ENCODE results near the gene SPIN2A. TPM values are rescaled to one million over a fixed set of nuclear protein-coding genes. Genes with fewer than 3 reads are reported as not detected.
"Not testable (repeated sequence)": the region's sequence is repeated elsewhere in the genome, so short reads cannot be mapped to it uniquely, and the experiment has no call there.

The SPIN2A gene
- total RNA-seq, 1 experiment from 2014 or later, result not detected

DNA sequence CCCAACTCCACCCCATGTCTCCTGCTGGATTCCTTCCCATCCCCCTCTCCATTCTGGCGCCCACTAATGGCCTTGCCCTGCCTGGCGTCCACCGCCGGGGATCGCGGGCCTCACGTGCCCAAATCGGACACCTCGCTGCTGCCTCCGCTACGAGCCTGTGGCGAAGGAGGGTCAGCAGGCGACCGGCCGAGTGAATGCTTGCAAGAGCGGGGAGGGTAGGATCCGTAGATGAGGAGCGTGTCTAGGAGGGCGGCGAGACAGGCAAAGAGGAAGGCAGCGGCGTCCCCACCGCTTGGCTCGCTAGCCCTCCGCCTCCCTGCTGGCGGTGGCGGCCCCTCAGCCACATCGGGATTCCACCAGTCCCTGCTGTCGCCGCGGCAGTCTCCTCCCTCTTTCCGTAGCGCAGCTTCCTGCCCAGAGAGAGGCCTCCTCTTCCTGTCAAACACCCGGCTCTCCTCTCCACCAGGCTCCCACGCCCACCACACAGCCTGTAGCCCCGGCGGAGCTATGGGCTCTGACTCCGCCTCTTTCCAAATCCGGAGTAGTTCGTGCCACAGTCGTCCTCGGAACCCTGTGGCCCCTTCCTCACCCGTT is 15.9 kb downstream of the SPIN2A start, which contains the start of gene SPIN2B:
SPIN2B (minus strand) TSS at position 387 of the 594 bp plus-strand sequence.
- Histone ChIP-seq H3K4me2 (ENCODE audit: low read depth, low read length, poor library complexity, severe bottlenecking) (peak within 1 kb of the TSS; percentile 73), H3K27me3 (ENCODE audit: low read length) (no peaks in the 10 kb centered on the region), H3K9me2 (replicated peaks; ENCODE audit: insufficient read depth, low read length) (0 out of 2 replicates have a peak, but pooled peaks cover 5% of the 10 kb centered on the region), H3K36me3 (ENCODE audit: insufficient read depth, low read length) (no peaks in the 10 kb centered on the region), H3K9ac (ENCODE audit: low read length) (peak within 1 kb of the TSS; percentile 72), H3K4me1 (ENCODE audit: low read length) (peaks cover 15% of the 10 kb centered on the region), H3K27ac (ENCODE audit: low read length) (no peak within 1 kb of the TSS), H3K79me2 (ENCODE audit: low read length) (peaks cover 4% of the 10 kb centered on the region; the same call in 1 of the 2 replicates), H3K4me3 (ENCODE audit: low read length) (peak within 1 kb of the TSS; percentile 72), H4K20me1 (ENCODE audit: insufficient read depth, low read depth, low read length) (no peaks in the 10 kb centered on the region), H2AFZ (ENCODE audit: low read length) (peak within 1 kb of the TSS; percentile 69; the same call in 1 of the 2 replicates), H3K9me3 (ENCODE audit: low read length) (no peaks in the 10 kb centered on the region)
- DNase-seq, result peak; percentile 92

DNA sequence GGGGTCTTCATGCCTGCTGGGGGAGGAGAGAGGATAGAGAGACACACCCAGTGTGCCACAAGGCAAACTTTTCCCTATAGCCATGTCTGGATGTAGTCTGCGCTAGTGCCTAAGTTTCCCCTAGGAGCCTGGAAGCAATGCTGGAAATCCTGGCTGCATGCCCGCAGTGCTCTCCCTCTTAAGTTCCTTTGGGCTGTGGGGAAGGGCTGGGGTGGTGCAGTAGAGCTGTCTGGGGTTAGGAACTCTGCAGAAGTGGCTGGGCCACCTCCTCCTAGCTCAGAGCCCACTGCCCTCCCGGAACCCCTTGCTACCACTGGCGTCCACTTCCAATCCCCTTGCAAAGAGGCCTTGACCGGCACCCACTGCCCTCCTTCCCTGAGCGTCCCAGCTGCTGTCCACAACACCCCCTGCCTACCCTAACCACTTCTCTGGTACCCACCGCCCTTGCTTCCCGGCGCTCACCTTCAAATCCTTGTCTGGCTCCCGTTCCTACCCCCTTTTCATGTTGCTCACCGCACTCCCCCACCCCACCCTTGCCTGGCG is 16.5 kb downstream of the SPIN2A start:
- H3K79me2 ChIP-seq (ENCODE audit: low read length); H4K20me1 ChIP-seq (ENCODE audit: insufficient read depth, low read depth, low read length); H3K9me3 ChIP-seq (ENCODE audit: low read length); H3K27me3 ChIP-seq (ENCODE audit: low read length); H3K27ac ChIP-seq (ENCODE audit: low read length); DNase-seq; H2AFZ ChIP-seq (ENCODE audit: low read length); H3K9me2 ChIP-seq (replicated peaks; ENCODE audit: insufficient read depth, low read length); H3K36me3 ChIP-seq (ENCODE audit: insufficient read depth, low read length): not testable (repeated sequence)
- Histone ChIP-seq H3K4me2 (ENCODE audit: low read depth, low read length, poor library complexity, severe bottlenecking) (peak overlapping the region; percentile 73), H3K4me1 (ENCODE audit: low read length) (peaks cover 12% of the 10 kb centered on the region), H3K9ac (ENCODE audit: low read length) (peak overlapping the region; percentile 72), H3K4me3 (ENCODE audit: low read length) (peak overlapping the region; percentile 72)

DNA sequence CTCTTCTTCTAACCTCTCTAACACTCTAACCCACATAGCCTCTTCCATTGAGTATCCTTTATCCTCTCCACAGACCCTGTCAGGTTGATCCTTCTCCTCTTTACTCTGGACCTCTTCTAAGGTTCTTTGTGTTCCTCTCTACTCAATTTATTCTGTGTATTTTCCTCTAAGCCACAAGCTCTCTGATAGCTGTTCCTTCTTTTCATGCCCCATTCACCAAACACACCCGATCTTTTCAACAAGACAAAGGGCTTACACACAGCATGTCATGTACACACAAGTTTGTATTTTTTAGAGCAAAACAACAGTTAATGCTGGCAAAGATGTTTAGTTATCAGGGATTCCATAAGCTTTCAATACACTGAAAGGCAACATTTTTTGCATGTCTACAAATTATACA is 17.8 kb downstream of the SPIN2A start:
- peaks cover 4% of the 10 kb centered on the region; the same call in 1 of the 2 replicates for H3K79me2 ChIP-seq (ENCODE audit: low read length)
- H3K4me1 ChIP-seq (ENCODE audit: low read length), result peaks cover 4% of the 10 kb centered on the region; the same call in 1 of the 2 replicates
- no peak overlapping the region for H2AFZ ChIP-seq (ENCODE audit: low read length)
- no peaks in the 10 kb centered on the region for H3K36me3 ChIP-seq (ENCODE audit: insufficient read depth, low read length)
- no peak overlapping the region for H3K4me3 ChIP-seq (ENCODE audit: low read length)
- H3K4me2 ChIP-seq (ENCODE audit: low read depth, low read length, poor library complexity, severe bottlenecking), result no peak overlapping the region
- no peaks in the 10 kb centered on the region for H3K27me3 ChIP-seq (ENCODE audit: low read length)
- DNase-seq, result no peak
- H3K27ac ChIP-seq (ENCODE audit: low read length), result no peak overlapping the region
- no peaks in the 10 kb centered on the region for H4K20me1 ChIP-seq (ENCODE audit: insufficient read depth, low read depth, low read length)
- H3K9ac ChIP-seq (ENCODE audit: low read length), result no peak overlapping the region
- no peaks in the 10 kb centered on the region for H3K9me3 ChIP-seq (ENCODE audit: low read length)
- no peaks in the 10 kb centered on the region for H3K9me2 ChIP-seq (replicated peaks; ENCODE audit: insufficient read depth, low read length)

DNA sequence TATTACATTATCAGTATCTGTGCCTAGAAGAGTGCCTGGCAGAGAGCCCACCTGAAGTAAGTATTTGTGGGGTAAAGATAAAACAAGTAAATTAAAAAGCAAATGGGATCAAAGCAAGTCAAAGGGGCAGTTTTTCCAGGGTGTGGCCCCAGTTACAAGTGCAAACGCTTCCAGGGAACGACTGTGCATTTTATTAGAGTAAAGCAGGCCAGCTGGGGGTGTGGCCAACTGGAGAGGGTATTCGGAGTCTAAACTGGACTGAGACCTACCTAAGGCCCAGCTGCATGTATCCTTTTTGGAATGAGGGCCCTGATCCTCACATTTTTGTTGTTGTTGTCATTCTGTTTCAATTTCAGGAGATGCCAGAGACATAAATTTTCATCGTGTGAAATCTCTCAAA is 19.6 kb downstream of the SPIN2A start:
- not testable (repeated sequence) for H3K9me2 ChIP-seq (replicated peaks; ENCODE audit: insufficient read depth, low read length); H3K79me2 ChIP-seq (ENCODE audit: low read length); H3K4me1 ChIP-seq (ENCODE audit: low read length)

GRCh38 chrX:57104921-57105398 is 32.2 kb downstream of the SPIN2A start:
- Histone ChIP-seq H3K4me3 (ENCODE audit: low read length) (no peak overlapping the region), H3K4me1 (ENCODE audit: low read length) (no peaks in the 10 kb centered on the region), H3K9me3 (ENCODE audit: low read length) (no peaks in the 10 kb centered on the region), H3K27ac (ENCODE audit: low read length) (no peak overlapping the region), H2AFZ (ENCODE audit: low read length) (no peak overlapping the region), H3K79me2 (ENCODE audit: low read length) (no peaks in the 10 kb centered on the region), H3K9ac (ENCODE audit: low read length) (no peak overlapping the region), H4K20me1 (ENCODE audit: insufficient read depth, low read depth, low read length) (no peaks in the 10 kb centered on the region), H3K4me2 (ENCODE audit: low read depth, low read length, poor library complexity, severe bottlenecking) (no peak overlapping the region), H3K27me3 (ENCODE audit: low read length) (no peaks in the 10 kb centered on the region), H3K36me3 (ENCODE audit: insufficient read depth, low read length) (no peaks in the 10 kb centered on the region), H3K9me2 (replicated peaks; ENCODE audit: insufficient read depth, low read length) (no peaks in the 10 kb centered on the region)
- DNase-seq, result no peak

More for the DNA sequence above, 19.6 kb downstream of the SPIN2A start:
- not testable (repeated sequence) for H3K27ac ChIP-seq (ENCODE audit: low read length); H4K20me1 ChIP-seq (ENCODE audit: insufficient read depth, low read depth, low read length); H3K4me3 ChIP-seq (ENCODE audit: low read length); H3K27me3 ChIP-seq (ENCODE audit: low read length); H3K36me3 ChIP-seq (ENCODE audit: insufficient read depth, low read length); DNase-seq; H2AFZ ChIP-seq (ENCODE audit: low read length); H3K4me2 ChIP-seq (ENCODE audit: low read depth, low read length, poor library complexity, severe bottlenecking); H3K9me3 ChIP-seq (ENCODE audit: low read length); H3K9ac ChIP-seq (ENCODE audit: low read length)

- Histone ChIP-seq H3K36me3 (ENCODE audit: insufficient read depth, low read length) (no peaks in the 10 kb centered on the region), H3K27me3 (ENCODE audit: low read length) (no peaks in the 10 kb centered on the region), H3K9ac (ENCODE audit: low read length) (no peak overlapping the region), H3K27ac (ENCODE audit: low read length) (no peak overlapping the region), H3K79me2 (ENCODE audit: low read length) (no peaks in the 10 kb centered on the region), H3K9me2 (replicated peaks; ENCODE audit: insufficient read depth, low read length) (no peaks in the 10 kb centered on the region), H4K20me1 (ENCODE audit: insufficient read depth, low read depth, low read length) (no peaks in the 10 kb centered on the region), H3K9me3 (ENCODE audit: low read length) (no peaks in the 10 kb centered on the region), H3K4me2 (ENCODE audit: low read depth, low read length, poor library complexity, severe bottlenecking) (no peak overlapping the region), H3K4me3 (ENCODE audit: low read length) (no peak overlapping the region), H3K4me1 (ENCODE audit: low read length) (no peaks in the 10 kb centered on the region), H2AFZ (ENCODE audit: low read length) (no peak overlapping the region)
- DNase-seq, result no peak
These were observed 32.8 kb downstream of the SPIN2A start for GRCh38 chrX:57104406-57104805.

DNA sequence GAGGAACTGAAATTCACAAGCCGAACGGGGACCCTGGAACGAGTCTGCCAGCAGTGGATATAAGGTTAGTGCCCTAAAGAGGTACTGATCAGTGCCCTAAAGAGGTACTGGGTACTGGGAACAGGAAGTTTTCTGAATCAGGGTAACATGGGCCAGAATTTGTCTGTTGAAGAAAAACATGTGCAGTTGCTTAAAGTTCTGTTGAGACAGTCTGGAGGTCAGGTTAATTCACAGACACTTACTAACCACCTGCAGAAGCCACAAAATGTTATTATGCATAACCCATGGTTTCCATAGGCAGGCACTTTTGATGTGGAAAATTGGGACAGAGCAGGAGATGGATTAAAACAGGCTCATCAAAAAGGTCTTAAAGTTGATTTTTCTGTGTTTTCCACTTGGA is 33.7 kb downstream of the SPIN2A start:
- Histone ChIP-seq H2AFZ (ENCODE audit: low read length) (no peak overlapping the region), H3K9me3 (ENCODE audit: low read length) (no peaks in the 10 kb centered on the region), H3K4me1 (ENCODE audit: low read length) (no peaks in the 10 kb centered on the region), H3K27me3 (ENCODE audit: low read length) (no peaks in the 10 kb centered on the region), H3K27ac (ENCODE audit: low read length) (no peak overlapping the region), H3K4me2 (ENCODE audit: low read depth, low read length, poor library complexity, severe bottlenecking) (no peak overlapping the region), H4K20me1 (ENCODE audit: insufficient read depth, low read depth, low read length) (no peaks in the 10 kb centered on the region), H3K36me3 (ENCODE audit: insufficient read depth, low read length) (no peaks in the 10 kb centered on the region), H3K79me2 (ENCODE audit: low read length) (no peaks in the 10 kb centered on the region), H3K9me2 (replicated peaks; ENCODE audit: insufficient read depth, low read length) (no peaks in the 10 kb centered on the region), H3K4me3 (ENCODE audit: low read length) (no peak overlapping the region), H3K9ac (ENCODE audit: low read length) (no peak overlapping the region)
- DNase-seq, result no peak

DNA sequence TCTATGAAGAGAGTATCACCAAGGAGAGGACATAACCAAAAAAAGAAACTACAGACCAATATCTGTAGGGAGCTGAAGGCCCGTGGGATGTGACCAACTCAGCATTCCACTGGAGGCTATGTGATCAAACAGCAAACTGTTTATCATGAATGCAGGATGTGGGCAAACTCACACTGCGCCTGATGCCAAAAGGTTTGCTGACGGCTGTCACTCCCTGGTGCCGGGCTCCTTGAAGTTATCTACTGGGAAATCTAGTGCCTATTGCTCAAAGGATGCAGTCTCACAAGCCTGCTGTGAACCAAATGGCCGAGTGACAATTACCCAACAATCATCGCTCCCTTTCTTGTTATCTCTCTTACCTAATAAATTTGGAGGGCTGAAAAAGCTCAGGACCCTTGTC is 34.3 kb downstream of the SPIN2A start:
- H3K4me3 ChIP-seq (ENCODE audit: low read length); H3K9ac ChIP-seq (ENCODE audit: low read length); H3K36me3 ChIP-seq (ENCODE audit: insufficient read depth, low read length); H3K4me2 ChIP-seq (ENCODE audit: low read depth, low read length, poor library complexity, severe bottlenecking); H3K27me3 ChIP-seq (ENCODE audit: low read length); H3K4me1 ChIP-seq (ENCODE audit: low read length); H4K20me1 ChIP-seq (ENCODE audit: insufficient read depth, low read depth, low read length); H3K9me2 ChIP-seq (replicated peaks; ENCODE audit: insufficient read depth, low read length); H3K9me3 ChIP-seq (ENCODE audit: low read length); DNase-seq; H3K79me2 ChIP-seq (ENCODE audit: low read length); H3K27ac ChIP-seq (ENCODE audit: low read length); H2AFZ ChIP-seq (ENCODE audit: low read length): not testable (repeated sequence)
